Type B pancreatic cell (in vitro differentiated cells): ENCODE results near the gene TENM4. TPM values are rescaled to one million over a fixed set of nuclear protein-coding genes. Genes with fewer than 3 reads are reported as not detected.

Experiments used
- DNase-seq: peaks from one replicate; pipeline ENCODE4 v3.0.0; 2021; ENCODE audit warnings: mixed read lengths; ENCODE audit not compliant: unreplicated experiment; ENCODE audit errors: extremely low spot score
- H3K27ac Mint-ChIP-seq: 2 replicates; pipeline ENCODE4 v1.8.0; 2021; ENCODE audit warnings: mild to moderate bottlenecking, mixed read lengths
- H3K27me3 Mint-ChIP-seq: 2 replicates; pipeline ENCODE4 v1.8.0; 2021; ENCODE audit warnings: mixed read lengths
- H3K36me3 Mint-ChIP-seq: 2 replicates; pipeline ENCODE4 v1.8.0; 2021; ENCODE audit warnings: mixed read lengths
- H3K4me1 Mint-ChIP-seq: one replicate; pipeline ENCODE4 v1.8.0; 2021; ENCODE audit warnings: mixed read lengths; ENCODE audit not compliant: unreplicated experiment
- H3K4me3 Mint-ChIP-seq: 2 replicates; pipeline ENCODE4 v1.8.0; 2021; ENCODE audit warnings: mild to moderate bottlenecking, mixed read lengths
- H3K9me3 Mint-ChIP-seq: 2 replicates; pipeline ENCODE4 v1.8.0; 2021; ENCODE audit warnings: mixed read lengths
- CTCF ChIP-seq: fragments of 200-600 bp; sonication (generic); conservative IDR thresholded peaks from 2 replicates; pipeline ENCODE4 v1.5.0; 2021; ENCODE audit warnings: antibody characterized with exemption, mild to moderate bottlenecking
- total RNA-seq: library from RNA; stranded (reverse); gene quantifications from 2 replicates; pipeline ENCODE4 v1.2.1, GENCODE V29; 2021; ENCODE audit warnings: low replicate concordance

TENM4 gene
- total RNA-seq, 1 donor from 2014 or later = 156 TPM

- no peak overlapping the region for H3K27ac Mint-ChIP-seq
- DNase-seq = no peak
- no peak for TF ChIP-seq CTCF
- H3K36me3 Mint-ChIP-seq = no peaks in the 10 kb centered on the region
- H3K4me3 Mint-ChIP-seq = no peak overlapping the region
- no peaks in the 10 kb centered on the region for H3K27me3 Mint-ChIP-seq
- H3K4me1 Mint-ChIP-seq = peaks cover 43% of the 10 kb centered on the region
- H3K9me3 Mint-ChIP-seq = no peaks in the 10 kb centered on the region
These were observed 350.6 kb downstream of the TENM4 start for GRCh38 chr11:79090191-79090705.

- no peak for TF ChIP-seq CTCF
- H3K36me3 Mint-ChIP-seq = no peaks in the 10 kb centered on the region
- H3K4me3 Mint-ChIP-seq = no peak overlapping the region
- DNase-seq = no peak
- no peaks in the 10 kb centered on the region for H3K27me3 Mint-ChIP-seq
- H3K27ac Mint-ChIP-seq = no peak overlapping the region
- H3K4me1 Mint-ChIP-seq = peaks cover 38% of the 10 kb centered on the region
- H3K9me3 Mint-ChIP-seq = no peaks in the 10 kb centered on the region
These were observed 351.2 kb downstream of the TENM4 start for GRCh38 chr11:79089601-79090000.

- TF ChIP-seq CTCF = no peak
- Mint-ChIP-seq H3K4me1 (peaks cover 34% of the 10 kb centered on the region), H3K27ac (no peak overlapping the region), H3K36me3 (no peaks in the 10 kb centered on the region), H3K27me3 (no peaks in the 10 kb centered on the region), H3K9me3 (no peaks in the 10 kb centered on the region), H3K4me3 (no peak overlapping the region)
- DNase-seq = no peak
These were observed 351.9 kb downstream of the TENM4 start for GRCh38 chr11:79088967-79089366.

- Mint-ChIP-seq H3K9me3 (no peaks in the 10 kb centered on the region), H3K27me3 (no peaks in the 10 kb centered on the region), H3K36me3 (no peaks in the 10 kb centered on the region), H3K27ac (peak overlapping the region; percentile 83), H3K4me3 (peak overlapping the region; percentile 13), H3K4me1 (peaks cover 42% of the 10 kb centered on the region)
- no peak for DNase-seq
- TF ChIP-seq CTCF = no peak
These were observed 352.9 kb downstream of the TENM4 start for GRCh38 chr11:79087961-79088318.

- DNase-seq = no peak
- TF ChIP-seq CTCF = no peak
- H3K4me3 Mint-ChIP-seq = peak overlapping the region; percentile 58
- H3K27ac Mint-ChIP-seq = peak overlapping the region; percentile 83
- H3K4me1 Mint-ChIP-seq = peaks cover 45% of the 10 kb centered on the region
- H3K9me3 Mint-ChIP-seq = no peaks in the 10 kb centered on the region
- H3K36me3 Mint-ChIP-seq = no peaks in the 10 kb centered on the region
- H3K27me3 Mint-ChIP-seq = no peaks in the 10 kb centered on the region
These were observed 353.4 kb downstream of the TENM4 start for GRCh38 chr11:79087238-79087960.
